HEK293 (cell line): ENCODE data around the gene BLOC1S1.
A peak's percentile ranks its signal among the peaks of the same experiment; 100 is the strongest.

Experiments used
- GFI1B ChIP-seq: fragments of 450-650 bp; formaldehyde crosslinking; IDR thresholded peaks from 2 replicates; pipeline ENCODE4 v1.5.1; 2016; ENCODE audit warnings: missing biosample characterization, missing genetic modification characterization
- KLF8 ChIP-seq: fragments of 450-650 bp; formaldehyde crosslinking; IDR thresholded peaks from 2 replicates; pipeline ENCODE4 v1.5.1; 2016; ENCODE audit warnings: missing biosample characterization, missing genetic modification characterization
- SP2 ChIP-seq: fragments of 450-650 bp; formaldehyde crosslinking; IDR thresholded peaks from 2 replicates; pipeline ENCODE4 v1.5.1; 2016; ENCODE audit warnings: missing biosample characterization, missing genetic modification characterization
- WT1 ChIP-seq: fragments of 450-650 bp; formaldehyde crosslinking; IDR thresholded peaks from 2 replicates; pipeline ENCODE4 v1.5.1; 2016; ENCODE audit warnings: missing biosample characterization, missing genetic modification characterization
- YY2 ChIP-seq: fragments of 450-650 bp; formaldehyde crosslinking; IDR thresholded peaks from 2 replicates; pipeline ENCODE4 v1.5.1; 2016; ENCODE audit warnings: missing biosample characterization, missing genetic modification characterization
- ZBTB20 ChIP-seq: fragments of 450-650 bp; formaldehyde crosslinking; IDR thresholded peaks from 2 replicates; pipeline ENCODE4 v1.5.1; 2016; ENCODE audit warnings: missing biosample characterization, missing genetic modification characterization
- ZFHX2 ChIP-seq: fragments of 450-650 bp; formaldehyde crosslinking; conservative IDR thresholded peaks from 2 replicates; pipeline ENCODE4 v1.5.1; 2016; ENCODE audit warnings: missing biosample characterization, missing genetic modification characterization
- ZFP69B ChIP-seq: fragments of 450-650 bp; formaldehyde crosslinking; IDR thresholded peaks from 2 replicates; pipeline ENCODE4 v1.5.1; 2016; ENCODE audit warnings: missing biosample characterization, missing genetic modification characterization
- ZNF10 ChIP-seq: fragments of 450-650 bp; formaldehyde crosslinking; IDR thresholded peaks from 2 replicates; pipeline ENCODE4 v1.5.1; 2017; ENCODE audit warnings: missing biosample characterization, missing genetic modification characterization
- ZNF23 ChIP-seq: fragments of 450-650 bp; formaldehyde crosslinking; IDR thresholded peaks from 2 replicates; pipeline ENCODE4 v1.5.1; 2016; ENCODE audit warnings: missing biosample characterization, missing genetic modification characterization, borderline replicate concordance
- ZNF292 ChIP-seq: fragments of 450-650 bp; formaldehyde crosslinking; IDR thresholded peaks from 2 replicates; pipeline ENCODE4 v1.5.1; 2016; ENCODE audit warnings: low read depth, missing biosample characterization, missing genetic modification characterization, borderline replicate concordance
- ZNF623 ChIP-seq: fragments of 450-650 bp; formaldehyde crosslinking; IDR thresholded peaks from 2 replicates; pipeline ENCODE4 v1.5.1; 2016; ENCODE audit warnings: missing biosample characterization, missing genetic modification characterization
- ZNF707 ChIP-seq: fragments of 450-650 bp; formaldehyde crosslinking; IDR thresholded peaks from 2 replicates; pipeline ENCODE4 v1.5.1; 2016; ENCODE audit warnings: missing biosample characterization, missing genetic modification characterization
- ZNF76 ChIP-seq: fragments of 450-650 bp; formaldehyde crosslinking; IDR thresholded peaks from 2 replicates; pipeline ENCODE4; 2016; ENCODE audit warnings: low read depth, missing biosample characterization, missing genetic modification characterization, borderline replicate concordance
- TF ChIP-seq, protein P1 (sequence below): fragments of 450-650 bp; formaldehyde crosslinking; IDR thresholded peaks from 2 replicates; pipeline ENCODE4 v1.5.1; 2016; ENCODE audit warnings: missing biosample characterization, missing genetic modification characterization
- TF ChIP-seq, protein P2 (sequence below): fragments of 450-650 bp; formaldehyde crosslinking; IDR thresholded peaks from 2 replicates; pipeline ENCODE4 v1.5.1; 2016; ENCODE audit warnings: missing biosample characterization, missing genetic modification characterization, low read depth
- TF ChIP-seq, protein P3 (sequence below): fragments of 450-650 bp; IDR thresholded peaks from 2 replicates; pipeline ENCODE4 v1.5.1; 2018; ENCODE audit warnings: missing biosample characterization, missing genetic modification characterization
- TF ChIP-seq, protein P4 (sequence below): fragments of 450-650 bp; formaldehyde crosslinking; IDR thresholded peaks from 2 replicates; pipeline ENCODE4 v1.5.1; 2016; ENCODE audit warnings: missing biosample characterization, missing genetic modification characterization
- TF ChIP-seq, protein P5 (sequence below): fragments of 450-650 bp; formaldehyde crosslinking; IDR thresholded peaks from 2 replicates; pipeline ENCODE4 v1.5.1; 2016; ENCODE audit warnings: missing biosample characterization, missing genetic modification characterization
- TF ChIP-seq, protein P6 (sequence below): fragments of 450-650 bp; formaldehyde crosslinking; IDR thresholded peaks from 2 replicates; pipeline ENCODE4 v1.5.1; 2016; ENCODE audit warnings: missing biosample characterization, missing genetic modification characterization
- TF ChIP-seq, protein P7 (sequence below): fragments of 450-650 bp; formaldehyde crosslinking; IDR thresholded peaks from 2 replicates; pipeline ENCODE4 v1.5.1; 2016; ENCODE audit warnings: missing biosample characterization, missing genetic modification characterization
- TF ChIP-seq, protein P8 (sequence below): fragments of 450-650 bp; formaldehyde crosslinking; IDR thresholded peaks from 2 replicates; pipeline ENCODE4 v1.5.1; 2016; ENCODE audit warnings: missing biosample characterization, missing genetic modification characterization

BLOC1S1 gene

DNA sequence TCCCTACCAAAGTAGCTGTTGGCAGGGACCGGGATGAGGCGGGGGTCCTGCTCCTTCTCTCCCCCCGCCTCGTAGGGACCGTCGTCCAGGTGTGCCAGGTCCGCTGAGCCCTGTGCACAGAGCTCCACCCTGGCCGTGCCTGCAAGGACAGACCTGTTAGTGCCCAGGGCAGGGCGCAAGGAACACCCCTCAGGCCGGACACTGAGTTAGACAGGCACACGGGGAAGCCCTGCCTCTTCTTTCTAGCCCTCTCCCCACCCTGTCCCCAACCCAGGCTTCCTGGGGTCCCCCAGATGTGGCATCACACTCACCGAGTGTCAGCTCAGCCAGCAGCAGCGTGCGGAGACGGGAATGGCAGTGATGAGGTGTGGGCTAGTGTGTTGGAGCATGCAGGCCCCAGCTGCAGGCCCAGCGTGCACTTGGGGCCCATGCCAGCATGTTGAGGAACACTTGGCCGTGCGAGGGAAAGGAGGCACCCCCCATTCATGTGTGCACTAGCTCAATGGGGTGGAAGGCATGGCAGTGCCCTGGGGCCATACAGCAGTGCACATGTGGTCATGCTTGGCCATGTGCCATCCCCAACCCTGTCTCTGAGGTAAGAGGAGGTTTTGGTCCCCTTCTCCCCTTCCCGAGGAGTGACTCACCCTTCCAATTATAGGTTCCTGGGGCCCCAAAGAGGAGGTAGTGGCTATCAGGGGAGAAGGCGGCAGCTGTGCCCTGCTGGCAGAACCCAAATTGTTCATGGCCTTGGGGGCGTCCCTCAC lies 15.4 kb upstream of the BLOC1S1 start (continued):
- TF ChIP-seq, protein P1, sequence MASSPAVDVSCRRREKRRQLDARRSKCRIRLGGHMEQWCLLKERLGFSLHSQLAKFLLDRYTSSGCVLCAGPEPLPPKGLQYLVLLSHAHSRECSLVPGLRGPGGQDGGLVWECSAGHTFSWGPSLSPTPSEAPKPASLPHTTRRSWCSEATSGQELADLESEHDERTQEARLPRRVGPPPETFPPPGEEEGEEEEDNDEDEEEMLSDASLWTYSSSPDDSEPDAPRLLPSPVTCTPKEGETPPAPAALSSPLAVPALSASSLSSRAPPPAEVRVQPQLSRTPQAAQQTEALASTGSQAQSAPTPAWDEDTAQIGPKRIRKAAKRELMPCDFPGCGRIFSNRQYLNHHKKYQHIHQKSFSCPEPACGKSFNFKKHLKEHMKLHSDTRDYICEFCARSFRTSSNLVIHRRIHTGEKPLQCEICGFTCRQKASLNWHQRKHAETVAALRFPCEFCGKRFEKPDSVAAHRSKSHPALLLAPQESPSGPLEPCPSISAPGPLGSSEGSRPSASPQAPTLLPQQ = peak; percentile 93
- TF ChIP-seq, protein P2, sequence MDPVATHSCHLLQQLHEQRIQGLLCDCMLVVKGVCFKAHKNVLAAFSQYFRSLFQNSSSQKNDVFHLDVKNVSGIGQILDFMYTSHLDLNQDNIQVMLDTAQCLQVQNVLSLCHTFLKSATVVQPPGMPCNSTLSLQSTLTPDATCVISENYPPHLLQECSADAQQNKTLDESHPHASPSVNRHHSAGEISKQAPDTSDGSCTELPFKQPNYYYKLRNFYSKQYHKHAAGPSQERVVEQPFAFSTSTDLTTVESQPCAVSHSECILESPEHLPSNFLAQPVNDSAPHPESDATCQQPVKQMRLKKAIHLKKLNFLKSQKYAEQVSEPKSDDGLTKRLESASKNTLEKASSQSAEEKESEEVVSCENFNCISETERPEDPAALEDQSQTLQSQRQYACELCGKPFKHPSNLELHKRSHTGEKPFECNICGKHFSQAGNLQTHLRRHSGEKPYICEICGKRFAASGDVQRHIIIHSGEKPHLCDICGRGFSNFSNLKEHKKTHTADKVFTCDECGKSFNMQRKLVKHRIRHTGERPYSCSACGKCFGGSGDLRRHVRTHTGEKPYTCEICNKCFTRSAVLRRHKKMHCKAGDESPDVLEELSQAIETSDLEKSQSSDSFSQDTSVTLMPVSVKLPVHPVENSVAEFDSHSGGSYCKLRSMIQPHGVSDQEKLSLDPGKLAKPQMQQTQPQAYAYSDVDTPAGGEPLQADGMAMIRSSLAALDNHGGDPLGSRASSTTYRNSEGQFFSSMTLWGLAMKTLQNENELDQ (tag by site-specific recombination) = no peak
- no peak for TF ChIP-seq ZNF707 (tag by site-specific recombination)
- TF ChIP-seq YY2 (tag by site-specific recombination) = peak; percentile 85
- TF ChIP-seq, protein P3, sequence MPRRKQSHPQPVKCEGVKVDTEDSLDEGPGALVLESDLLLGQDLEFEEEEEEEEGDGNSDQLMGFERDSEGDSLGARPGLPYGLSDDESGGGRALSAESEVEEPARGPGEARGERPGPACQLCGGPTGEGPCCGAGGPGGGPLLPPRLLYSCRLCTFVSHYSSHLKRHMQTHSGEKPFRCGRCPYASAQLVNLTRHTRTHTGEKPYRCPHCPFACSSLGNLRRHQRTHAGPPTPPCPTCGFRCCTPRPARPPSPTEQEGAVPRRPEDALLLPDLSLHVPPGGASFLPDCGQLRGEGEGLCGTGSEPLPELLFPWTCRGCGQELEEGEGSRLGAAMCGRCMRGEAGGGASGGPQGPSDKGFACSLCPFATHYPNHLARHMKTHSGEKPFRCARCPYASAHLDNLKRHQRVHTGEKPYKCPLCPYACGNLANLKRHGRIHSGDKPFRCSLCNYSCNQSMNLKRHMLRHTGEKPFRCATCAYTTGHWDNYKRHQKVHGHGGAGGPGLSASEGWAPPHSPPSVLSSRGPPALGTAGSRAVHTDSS = no peak
- TF ChIP-seq ZNF76 = no peak
- TF ChIP-seq ZNF292 (tag by site-specific recombination) = no peak
- TF ChIP-seq, protein P4, sequence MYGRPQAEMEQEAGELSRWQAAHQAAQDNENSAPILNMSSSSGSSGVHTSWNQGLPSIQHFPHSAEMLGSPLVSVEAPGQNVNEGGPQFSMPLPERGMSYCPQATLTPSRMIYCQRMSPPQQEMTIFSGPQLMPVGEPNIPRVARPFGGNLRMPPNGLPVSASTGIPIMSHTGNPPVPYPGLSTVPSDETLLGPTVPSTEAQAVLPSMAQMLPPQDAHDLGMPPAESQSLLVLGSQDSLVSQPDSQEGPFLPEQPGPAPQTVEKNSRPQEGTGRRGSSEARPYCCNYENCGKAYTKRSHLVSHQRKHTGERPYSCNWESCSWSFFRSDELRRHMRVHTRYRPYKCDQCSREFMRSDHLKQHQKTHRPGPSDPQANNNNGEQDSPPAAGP = peak; percentile 75
- no peak for TF ChIP-seq ZNF10 (tag by site-specific recombination)
- peak; percentile 62 for TF ChIP-seq ZNF623
- TF ChIP-seq KLF8 = no peak
- peak; percentile 41 for TF ChIP-seq WT1 (tag by site-specific recombination)
- TF ChIP-seq, protein P5, sequence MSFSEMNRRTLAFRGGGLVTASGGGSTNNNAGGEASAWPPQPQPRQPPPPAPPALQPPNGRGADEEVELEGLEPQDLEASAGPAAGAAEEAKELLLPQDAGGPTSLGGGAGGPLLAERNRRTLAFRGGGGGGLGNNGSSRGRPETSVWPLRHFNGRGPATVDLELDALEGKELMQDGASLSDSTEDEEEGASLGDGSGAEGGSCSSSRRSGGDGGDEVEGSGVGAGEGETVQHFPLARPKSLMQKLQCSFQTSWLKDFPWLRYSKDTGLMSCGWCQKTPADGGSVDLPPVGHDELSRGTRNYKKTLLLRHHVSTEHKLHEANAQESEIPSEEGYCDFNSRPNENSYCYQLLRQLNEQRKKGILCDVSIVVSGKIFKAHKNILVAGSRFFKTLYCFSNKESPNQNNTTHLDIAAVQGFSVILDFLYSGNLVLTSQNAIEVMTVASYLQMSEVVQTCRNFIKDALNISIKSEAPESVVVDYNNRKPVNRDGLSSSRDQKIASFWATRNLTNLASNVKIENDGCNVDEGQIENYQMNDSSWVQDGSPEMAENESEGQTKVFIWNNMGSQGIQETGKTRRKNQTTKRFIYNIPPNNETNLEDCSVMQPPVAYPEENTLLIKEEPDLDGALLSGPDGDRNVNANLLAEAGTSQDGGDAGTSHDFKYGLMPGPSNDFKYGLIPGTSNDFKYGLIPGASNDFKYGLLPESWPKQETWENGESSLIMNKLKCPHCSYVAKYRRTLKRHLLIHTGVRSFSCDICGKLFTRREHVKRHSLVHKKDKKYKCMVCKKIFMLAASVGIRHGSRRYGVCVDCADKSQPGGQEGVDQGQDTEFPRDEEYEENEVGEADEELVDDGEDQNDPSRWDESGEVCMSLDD (tag by site-specific recombination) = peak; percentile 34; the same call in 1 of the 2 replicates
- TF ChIP-seq SP2 (tag by site-specific recombination) = peak; percentile 31; the same call in 1 of the 2 replicates
- TF ChIP-seq, protein P6, sequence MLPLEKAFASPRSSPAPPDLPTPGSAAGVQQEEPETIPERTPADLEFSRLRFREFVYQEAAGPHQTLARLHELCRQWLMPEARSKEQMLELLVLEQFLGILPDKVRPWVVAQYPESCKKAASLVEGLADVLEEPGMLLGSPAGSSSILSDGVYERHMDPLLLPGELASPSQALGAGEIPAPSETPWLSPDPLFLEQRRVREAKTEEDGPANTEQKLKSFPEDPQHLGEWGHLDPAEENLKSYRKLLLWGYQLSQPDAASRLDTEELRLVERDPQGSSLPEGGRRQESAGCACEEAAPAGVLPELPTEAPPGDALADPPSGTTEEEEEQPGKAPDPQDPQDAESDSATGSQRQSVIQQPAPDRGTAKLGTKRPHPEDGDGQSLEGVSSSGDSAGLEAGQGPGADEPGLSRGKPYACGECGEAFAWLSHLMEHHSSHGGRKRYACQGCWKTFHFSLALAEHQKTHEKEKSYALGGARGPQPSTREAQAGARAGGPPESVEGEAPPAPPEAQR = no peak
- TF ChIP-seq ZFP69B = peak; percentile 60
- TF ChIP-seq, protein P7, sequence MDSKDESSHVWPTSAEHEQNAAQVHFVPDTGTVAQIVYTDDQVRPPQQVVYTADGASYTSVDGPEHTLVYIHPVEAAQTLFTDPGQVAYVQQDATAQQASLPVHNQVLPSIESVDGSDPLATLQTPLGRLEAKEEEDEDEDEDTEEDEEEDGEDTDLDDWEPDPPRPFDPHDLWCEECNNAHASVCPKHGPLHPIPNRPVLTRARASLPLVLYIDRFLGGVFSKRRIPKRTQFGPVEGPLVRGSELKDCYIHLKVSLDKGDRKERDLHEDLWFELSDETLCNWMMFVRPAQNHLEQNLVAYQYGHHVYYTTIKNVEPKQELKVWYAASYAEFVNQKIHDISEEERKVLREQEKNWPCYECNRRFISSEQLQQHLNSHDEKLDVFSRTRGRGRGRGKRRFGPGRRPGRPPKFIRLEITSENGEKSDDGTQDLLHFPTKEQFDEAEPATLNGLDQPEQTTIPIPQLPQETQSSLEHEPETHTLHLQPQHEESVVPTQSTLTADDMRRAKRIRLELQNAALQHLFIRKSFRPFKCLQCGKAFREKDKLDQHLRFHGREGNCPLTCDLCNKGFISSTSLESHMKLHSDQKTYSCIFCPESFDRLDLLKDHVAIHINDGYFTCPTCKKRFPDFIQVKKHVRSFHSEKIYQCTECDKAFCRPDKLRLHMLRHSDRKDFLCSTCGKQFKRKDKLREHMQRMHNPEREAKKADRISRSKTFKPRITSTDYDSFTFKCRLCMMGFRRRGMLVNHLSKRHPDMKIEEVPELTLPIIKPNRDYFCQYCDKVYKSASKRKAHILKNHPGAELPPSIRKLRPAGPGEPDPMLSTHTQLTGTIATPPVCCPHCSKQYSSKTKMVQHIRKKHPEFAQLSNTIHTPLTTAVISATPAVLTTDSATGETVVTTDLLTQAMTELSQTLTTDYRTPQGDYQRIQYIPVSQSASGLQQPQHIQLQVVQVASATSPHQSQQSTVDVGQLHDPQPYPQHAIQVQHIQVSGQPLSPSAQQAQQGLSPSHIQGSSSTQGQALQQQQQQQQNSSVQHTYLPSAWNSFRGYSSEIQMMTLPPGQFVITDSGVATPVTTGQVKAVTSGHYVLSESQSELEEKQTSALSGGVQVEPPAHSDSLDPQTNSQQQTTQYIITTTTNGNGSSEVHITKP = peak; percentile 73
- TF ChIP-seq ZNF23 = no peak
- TF ChIP-seq ZBTB20 = peak; percentile 92
- peak; percentile 36; the same call in 1 of the 2 replicates for TF ChIP-seq ZFHX2
- no peak for TF ChIP-seq GFI1B (tag by site-specific recombination)
- TF ChIP-seq, protein P8, sequence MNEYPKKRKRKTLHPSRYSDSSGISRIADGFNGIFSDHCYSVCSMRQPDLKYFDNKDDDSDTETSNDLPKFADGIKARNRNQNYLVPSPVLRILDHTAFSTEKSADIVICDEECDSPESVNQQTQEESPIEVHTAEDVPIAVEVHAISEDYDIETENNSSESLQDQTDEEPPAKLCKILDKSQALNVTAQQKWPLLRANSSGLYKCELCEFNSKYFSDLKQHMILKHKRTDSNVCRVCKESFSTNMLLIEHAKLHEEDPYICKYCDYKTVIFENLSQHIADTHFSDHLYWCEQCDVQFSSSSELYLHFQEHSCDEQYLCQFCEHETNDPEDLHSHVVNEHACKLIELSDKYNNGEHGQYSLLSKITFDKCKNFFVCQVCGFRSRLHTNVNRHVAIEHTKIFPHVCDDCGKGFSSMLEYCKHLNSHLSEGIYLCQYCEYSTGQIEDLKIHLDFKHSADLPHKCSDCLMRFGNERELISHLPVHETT (tag by site-specific recombination) = no peak
